GM12878 (cell line): ENCODE data around the gene FGFBP1. TPM values are rescaled to one million over a fixed set of nuclear protein-coding genes. Genes with fewer than 3 reads are reported as not detected.

Source experiments
- ATAC-seq: fragments of 200-7000 bp; cut with Tn5 transposase; 3 replicates; pipeline ENCODE4 v1.9.1; 2020; ENCODE audit warnings: mild to moderate bottlenecking, moderate library complexity
- BruUV-seq: library from RNA; stranded (reverse); fragments of 400-500 nt; replicated peaks from 2 replicates; lab custom pipeline; 2021; lab: Mats Ljungman, UMichigan
- CTCF ChIA-PET: fragments of 300-600 bp; sonication (Branson Sonifier 250); formaldehyde crosslinking; extraction: SDS; loops from one replicate; lab custom pipeline; 2021; ENCODE audit warnings: inconsistent platforms; lab: Yijun Ruan, JAX
- POLR2A ChIA-PET: fragments of 350-600 bp; formaldehyde crosslinking; extraction: SDS; loops from one replicate; lab custom pipeline; 2021; ENCODE audit warnings: inconsistent platforms; lab: Charles Lee
- RAD21 ChIA-PET: fragments of 300-600 bp; sonication (Branson Sonifier 250); formaldehyde crosslinking; loops from one replicate; lab custom pipeline; 2023; ENCODE audit warnings: antibody characterized with exemption; ENCODE audit not compliant: unreplicated experiment; lab: Charles Lee
- SMC1A ChIA-PET: fragments of 300-600 bp; sonication (Branson Sonifier 250); formaldehyde crosslinking; loops from one replicate; lab custom pipeline; 2023; ENCODE audit not compliant: unreplicated experiment, uncharacterized antibody; lab: Charles Lee
- DNase-seq: peaks from one replicate; pipeline ENCODE4 v3.0.0-alpha.2; 2011; ENCODE audit warnings: low read depth, low spot score
- FAIRE-seq: peaks from 3 replicates; lab custom pipeline; 2011; peaks lifted over from hg19 to GRCh38; lab: Jason Lieb, UNC
- H2AFZ ChIP-seq: 2 replicates; pipeline ENCODE4 v1.6.0; 2011; ENCODE audit warnings: low read depth, low read length, control low read depth; ENCODE audit not compliant: control insufficient read depth
- H3K27ac ChIP-seq: 2 replicates; pipeline ENCODE4 v1.5.1; 2011; ENCODE audit warnings: control low read depth; ENCODE audit not compliant: control insufficient read depth, insufficient read depth
- H3K27me3 ChIP-seq, 2 experiments: replicated peaks in 1 of 2; 2 replicates each; pipeline versions ENCODE4 v1.6.0 to v1.6.1; 2011; ENCODE audit warnings: low read length in 1 of 2; ENCODE audit not compliant: control insufficient read depth in 2 of 2, insufficient read depth in 2 of 2
- H3K36me3 ChIP-seq, 2 experiments: 2 replicates each; pipeline ENCODE4 v1.5.1; 2011; ENCODE audit warnings: low read length in 1 of 2; ENCODE audit not compliant: control insufficient read depth in 2 of 2, insufficient read depth in 2 of 2
- H3K4me1 ChIP-seq: 2 replicates; pipeline ENCODE4 v1.6.1; 2011; ENCODE audit warnings: mild to moderate bottlenecking, low read length, moderate library complexity, mixed read lengths; ENCODE audit not compliant: control insufficient read depth, insufficient read depth
- H3K4me2 ChIP-seq: 2 replicates; pipeline ENCODE4 v1.6.0; 2011; ENCODE audit warnings: control low read depth; ENCODE audit not compliant: control insufficient read depth, insufficient read depth
- H3K4me3 ChIP-seq: fragments of 200-600 bp; sonication (generic); 2 replicates; pipeline ENCODE4 v1.5.1; 2016
- H3K79me2 ChIP-seq: 2 replicates; pipeline ENCODE4 v1.6.0; 2011; ENCODE audit warnings: low read length; ENCODE audit not compliant: control insufficient read depth, insufficient read depth
- H3K9ac ChIP-seq: 2 replicates; pipeline ENCODE4 v1.8.0; 2011; ENCODE audit warnings: low read length, control low read depth, mixed read lengths; ENCODE audit not compliant: control insufficient read depth, insufficient read depth
- H3K9me3 ChIP-seq: replicated peaks from 3 replicates; pipeline ENCODE4 v1.5.1; 2011; ENCODE audit warnings: mild to moderate bottlenecking, low read length; ENCODE audit not compliant: control insufficient read depth, insufficient read depth
- H4K20me1 ChIP-seq: 2 replicates; pipeline ENCODE4 v1.6.0; 2011; ENCODE audit not compliant: control insufficient read depth, insufficient read depth
- ASH2L ChIP-seq: fragments of 300-600, 200-600 bp; sonication (generic); IDR thresholded peaks from 2 replicates; pipeline ENCODE4 v1.6.1; 2017; ENCODE audit warnings: low read depth, mild to moderate bottlenecking, borderline replicate concordance
- CBFB ChIP-seq: IDR thresholded peaks from 2 replicates; pipeline ENCODE4 v1.6.1; 2016; ENCODE audit warnings: antibody characterized with exemption, low read depth
- CHD2 ChIP-seq: IDR thresholded peaks from 2 replicates; pipeline ENCODE4 v1.6.1; 2011; ENCODE audit warnings: low read depth, low read length, improper control_type of control experiment, borderline replicate concordance
- HDAC6 ChIP-seq: fragments of 200-600 bp; sonication (generic); IDR thresholded peaks from one replicate; pipeline ENCODE4 v1.8.0; 2017; ENCODE audit warnings: antibody characterized with exemption; ENCODE audit not compliant: unreplicated experiment
- IKZF1 ChIP-seq: fragments of 450-650 bp; conservative IDR thresholded peaks from 2 replicates; pipeline ENCODE4 v1.6.1; 2017; ENCODE audit warnings: antibody characterized with exemption, mild to moderate bottlenecking
- MAX ChIP-seq: IDR thresholded peaks from 2 replicates; pipeline ENCODE4 v1.6.1; 2012; ENCODE audit warnings: low read depth, low read length, improper control_type of control experiment
- NR2F1 ChIP-seq: fragments of 450-650 bp; conservative IDR thresholded peaks from 2 replicates; pipeline ENCODE4 v1.6.1; 2017; ENCODE audit warnings: mild to moderate bottlenecking
- PAX8 ChIP-seq: fragments of 450-650 bp; IDR thresholded peaks from 2 replicates; pipeline ENCODE4 v1.6.1; 2017; ENCODE audit warnings: mild to moderate bottlenecking, moderate library complexity
- SREBF2 ChIP-seq: IDR thresholded peaks from 2 replicates; pipeline ENCODE4 v1.6.1; 2012; ENCODE audit warnings: mild to moderate bottlenecking, low read length
- STAT1 ChIP-seq: fragments of 450-650 bp; conservative IDR thresholded peaks from 2 replicates; pipeline ENCODE4 v1.6.1; 2014; ENCODE audit warnings: antibody characterized with exemption, mild to moderate bottlenecking
- TCF12 ChIP-seq: IDR thresholded peaks from 2 replicates; pipeline ENCODE4 v1.6.1; 2011; ENCODE audit warnings: low read depth, mild to moderate bottlenecking, low read length
- ZNF207 ChIP-seq: fragments of 450-650 bp; IDR thresholded peaks from 2 replicates; pipeline ENCODE4 v1.6.1; 2014; ENCODE audit warnings: antibody characterized with exemption, mild to moderate bottlenecking, borderline replicate concordance
- ZNF274 ChIP-seq: IDR thresholded peaks from one replicate; pipeline ENCODE4 v1.8.0; 2011; ENCODE audit not compliant: insufficient read length, insufficient read depth
- WGBS: methylation state at CpG from one replicate; pipeline ENCODE4 v1.1.6; 2016; ENCODE audit warnings: low lambda C conversion rate; ENCODE audit not compliant: insufficient replicate concordance, insufficient coverage; ENCODE audit errors: missing lambda C conversion rate; 5-methylcytosine and 5-hydroxymethylcytosine counted together
- in situ Hi-C: fragments of 300-500 bp; cut with MboI; formaldehyde crosslinking; loops from 9 replicates; pipeline ENCODE4 v1.14.3; 2018; ENCODE audit warnings: mixed read lengths
- intact Hi-C: fragments of 100-400 bp; cut with micrococcal nuclease; formaldehyde crosslinking; loops from one replicate; pipeline ENCODE4 v1.14.2; 2022; ENCODE audit not compliant: unreplicated experiment
- polyA plus RNA-seq, 11 experiments: library from polyadenylated mRNA; depleted of rRNA in 4 of 11; unstranded in 6 of 11; stranded (reverse) in 5 of 11; fragments of >200 nt; fragmentation: Nextera tagmentation in 4 of 11; fragmentation: Illumina TruSeq in 1 of 11; extraction: Ambion mirVana in 4 of 11; extraction: Trizol in 1 of 11; gene quantifications; 1 replicate in 1 of 11; 2 replicates in 10 of 11; pipeline versions ENCODE4 v1.2.1 to v1.2.3, GENCODE V29; 2011 to 2016; ENCODE audit warnings: inconsistent platforms in 2 of 11, missing spikeins in 2 of 11, low read depth in 1 of 11
- total RNA-seq, 4 experiments: library from RNA; depleted of rRNA in 3 of 4; stranded (reverse); fragments of >200 nt in 3 of 4; fragmentation: Illumina TruSeq in 1 of 4; extraction: Trizol in 1 of 4; gene quantifications; 2 replicates each; pipeline versions ENCODE4 v1.2.1 to v1.2.3, GENCODE V29; 2013 to 2021
- TF ChIP-seq, protein P1 (sequence below): fragments of 450-650 bp; IDR thresholded peaks from 2 replicates; pipeline ENCODE4 v1.6.1; 2018; ENCODE audit warnings: borderline replicate concordance, mild to moderate bottlenecking; ENCODE audit not compliant: partially characterized antibody
- TF ChIP-seq, protein P2 (sequence below): fragments of 450-650 bp; IDR thresholded peaks from 2 replicates; pipeline ENCODE4 v1.6.1; 2016; ENCODE audit warnings: mild to moderate bottlenecking
- TF ChIP-seq, protein P3 (sequence below): fragments of 450-650 bp; IDR thresholded peaks from 2 replicates; pipeline ENCODE4 v1.6.1; 2017; ENCODE audit warnings: borderline replicate concordance

The FGFBP1 gene
- total and polyA plus RNA-seq, 10 of the 15 experiments (the other 5 are each of a cell fraction or from before 2014, with no cell fraction given): 0.09 to 0.11 (median 0.09) TPM; not detected in 7

DNA sequence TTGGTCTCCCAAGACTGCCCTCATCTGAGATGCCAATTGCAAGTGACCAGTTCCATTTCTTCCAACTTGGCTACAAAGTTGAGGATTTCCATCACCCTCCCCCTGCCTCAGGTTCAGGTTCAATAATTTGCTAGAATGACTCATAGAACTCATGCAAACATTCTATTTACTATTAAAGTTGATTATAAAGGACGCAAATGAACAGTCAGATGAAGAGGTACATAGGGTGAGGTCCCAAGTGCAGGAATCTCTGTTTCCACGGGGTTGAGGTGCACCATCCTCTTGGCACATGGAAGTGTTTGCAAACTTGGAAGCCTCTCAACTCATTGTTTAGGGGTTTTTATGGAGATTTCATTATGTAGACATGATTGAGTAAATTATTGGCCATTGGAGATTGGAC lies 41.0 kb downstream of the FGFBP1 start:
- ChIA-PET POLR2A (no interaction called here), SMC1A (interaction anchor here (2.5 kb wide), 1 partner anchor 14 kb away, joined by 10 read pairs; no protein-coding TSS in a partner anchor), CTCF (interaction anchor here (1.4 to 1.5 kb wide), 2 partner anchors 15 to 93 kb away, joined by 3 to 5 read pairs; no protein-coding TSS in a partner anchor), RAD21 (interaction anchor here (0.9 kb wide), 1 partner anchor 15 kb away, joined by 4 read pairs; no protein-coding TSS in a partner anchor)
- no peak overlapping the region for H3K27ac ChIP-seq
- FAIRE-seq (no peak), ATAC-seq (no peak), DNase-seq (no peak)
- H3K9ac ChIP-seq: no peak overlapping the region
- H2AFZ ChIP-seq: no peak overlapping the region
- no peaks in the 10 kb centered on the region for H3K27me3 ChIP-seq
- no peaks in the 10 kb centered on the region for H3K79me2 ChIP-seq
- no TSS peak for BruUV-seq
- H4K20me1 ChIP-seq: no peaks in the 10 kb centered on the region
- H3K36me3 ChIP-seq: no peaks in the 10 kb centered on the region
- TF ChIP-seq, protein P1, sequence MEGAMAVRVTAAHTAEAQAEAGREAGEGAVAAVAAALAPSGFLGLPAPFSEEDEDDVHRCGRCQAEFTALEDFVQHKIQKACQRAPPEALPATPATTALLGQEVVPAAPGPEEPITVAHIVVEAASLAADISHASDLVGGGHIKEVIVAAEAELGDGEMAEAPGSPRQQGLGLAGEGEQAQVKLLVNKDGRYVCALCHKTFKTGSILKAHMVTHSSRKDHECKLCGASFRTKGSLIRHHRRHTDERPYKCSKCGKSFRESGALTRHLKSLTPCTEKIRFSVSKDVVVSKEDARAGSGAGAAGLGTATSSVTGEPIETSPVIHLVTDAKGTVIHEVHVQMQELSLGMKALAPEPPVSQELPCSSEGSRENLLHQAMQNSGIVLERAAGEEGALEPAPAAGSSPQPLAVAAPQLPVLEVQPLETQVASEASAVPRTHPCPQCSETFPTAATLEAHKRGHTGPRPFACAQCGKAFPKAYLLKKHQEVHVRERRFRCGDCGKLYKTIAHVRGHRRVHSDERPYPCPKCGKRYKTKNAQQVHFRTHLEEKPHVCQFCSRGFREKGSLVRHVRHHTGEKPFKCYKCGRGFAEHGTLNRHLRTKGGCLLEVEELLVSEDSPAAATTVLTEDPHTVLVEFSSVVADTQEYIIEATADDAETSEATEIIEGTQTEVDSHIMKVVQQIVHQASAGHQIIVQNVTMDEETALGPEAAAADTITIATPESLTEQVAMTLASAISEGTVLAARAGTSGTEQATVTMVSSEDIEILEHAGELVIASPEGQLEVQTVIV: no peak
- TF ChIP-seq CBFB (no peak), IKZF1 (no peak), NR2F1 (no peak), PAX8 (no peak), ZNF207 (no peak), MAX (no peak), TCF12 (no peak), ASH2L (no peak), SREBF2 (no peak), CHD2 (no peak), ZNF274 (no peak), HDAC6 (no peak), STAT1 (no peak)
- TF ChIP-seq, protein P2, sequence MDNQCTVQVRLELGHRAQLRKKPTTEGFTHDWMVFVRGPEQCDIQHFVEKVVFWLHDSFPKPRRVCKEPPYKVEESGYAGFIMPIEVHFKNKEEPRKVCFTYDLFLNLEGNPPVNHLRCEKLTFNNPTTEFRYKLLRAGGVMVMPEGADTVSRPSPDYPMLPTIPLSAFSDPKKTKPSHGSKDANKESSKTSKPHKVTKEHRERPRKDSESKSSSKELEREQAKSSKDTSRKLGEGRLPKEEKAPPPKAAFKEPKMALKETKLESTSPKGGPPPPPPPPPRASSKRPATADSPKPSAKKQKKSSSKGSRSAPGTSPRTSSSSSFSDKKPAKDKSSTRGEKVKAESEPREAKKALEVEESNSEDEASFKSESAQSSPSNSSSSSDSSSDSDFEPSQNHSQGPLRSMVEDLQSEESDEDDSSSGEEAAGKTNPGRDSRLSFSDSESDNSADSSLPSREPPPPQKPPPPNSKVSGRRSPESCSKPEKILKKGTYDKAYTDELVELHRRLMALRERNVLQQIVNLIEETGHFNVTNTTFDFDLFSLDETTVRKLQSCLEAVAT: no peak
- TF ChIP-seq, protein P3, sequence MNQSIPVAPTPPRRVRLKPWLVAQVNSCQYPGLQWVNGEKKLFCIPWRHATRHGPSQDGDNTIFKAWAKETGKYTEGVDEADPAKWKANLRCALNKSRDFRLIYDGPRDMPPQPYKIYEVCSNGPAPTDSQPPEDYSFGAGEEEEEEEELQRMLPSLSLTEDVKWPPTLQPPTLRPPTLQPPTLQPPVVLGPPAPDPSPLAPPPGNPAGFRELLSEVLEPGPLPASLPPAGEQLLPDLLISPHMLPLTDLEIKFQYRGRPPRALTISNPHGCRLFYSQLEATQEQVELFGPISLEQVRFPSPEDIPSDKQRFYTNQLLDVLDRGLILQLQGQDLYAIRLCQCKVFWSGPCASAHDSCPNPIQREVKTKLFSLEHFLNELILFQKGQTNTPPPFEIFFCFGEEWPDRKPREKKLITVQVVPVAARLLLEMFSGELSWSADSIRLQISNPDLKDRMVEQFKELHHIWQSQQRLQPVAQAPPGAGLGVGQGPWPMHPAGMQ: no peak
- H3K4me1 ChIP-seq: no peaks in the 10 kb centered on the region
- in situ Hi-C loops: no loop called here
- intact Hi-C loops: no loop called here
- 40% methylated on average over 2 of the region's 2 CpGs for WGBS
- H3K4me2 ChIP-seq: no peak overlapping the region
- no peak overlapping the region for H3K4me3 ChIP-seq
- H3K9me3 ChIP-seq: peaks cover 2% of the 10 kb centered on the region; the same call in 1 of the 3 replicates
